PC-9 (cell line): ENCODE results near the gene SMIM9. TPM values are rescaled to one million over a fixed set of nuclear protein-coding genes. Genes with fewer than 3 reads are reported as not detected.

Experiments used
- BruUV-seq: library from RNA; stranded (reverse); fragments of 400-500 nt; replicated peaks from 2 replicates; lab custom pipeline; 2021; lab: Mats Ljungman, UMichigan
- CTCF ChIA-PET: fragments of 300-600 bp; sonication (Branson Sonifier 250); formaldehyde crosslinking; loops from one replicate; lab custom pipeline; 2022; ENCODE audit warnings: antibody characterized with exemption; lab: Charles Lee
- POLR2A ChIA-PET: fragments of 300-600 bp; sonication (Branson Sonifier 250); formaldehyde crosslinking; loops from one replicate; lab custom pipeline; 2022; ENCODE audit warnings: antibody characterized with exemption; ENCODE audit not compliant: unreplicated experiment; lab: Charles Lee
- DNase-seq, 2 experiments: peaks; one replicate each; pipeline versions ENCODE4 v3.0.0 to v3.0.0-alpha.2; 2015 to 2022; ENCODE audit warnings: mixed read lengths in 1 of 2
- H2AFZ ChIP-seq: fragments of 200-600 bp; sonication (generic); 2 replicates; pipeline ENCODE4 v1.8.1; 2017; ENCODE audit warnings: antibody characterized with exemption
- H3F3A ChIP-seq: fragments of 200-600 bp; sonication (generic); 2 replicates; pipeline ENCODE4 v1.8.1; 2017; ENCODE audit warnings: antibody characterized with exemption, mild to moderate bottlenecking, low read depth; ENCODE audit not compliant: insufficient read depth
- H3K27ac ChIP-seq: fragments of 200-600 bp; sonication (generic); 2 replicates; pipeline ENCODE4 v1.6.1; 2016; ENCODE audit warnings: mixed run types
- H3K27me3 ChIP-seq: fragments of 200-600 bp; sonication (generic); 2 replicates; pipeline ENCODE4 v1.6.1; 2016; ENCODE audit warnings: low read depth, mixed run types; ENCODE audit not compliant: insufficient read depth
- H3K36me3 ChIP-seq: fragments of 200-600 bp; sonication (generic); 2 replicates; pipeline ENCODE4 v1.6.1; 2016; ENCODE audit warnings: low read depth, mixed run types
- H3K4me1 ChIP-seq: fragments of 200-600 bp; sonication (generic); replicated peaks from 2 replicates; pipeline ENCODE4 v1.6.1; 2016; ENCODE audit warnings: mixed run types; ENCODE audit not compliant: insufficient read depth
- H3K4me2 ChIP-seq: fragments of 200-600 bp; sonication (generic); 2 replicates; pipeline ENCODE4 v1.6.1; 2017; ENCODE audit warnings: mixed run types
- H3K4me3 ChIP-seq: fragments of 200-600 bp; sonication (generic); 2 replicates; pipeline ENCODE4 v1.6.1; 2016; ENCODE audit warnings: mixed run types
- H3K79me2 ChIP-seq: fragments of 200-600 bp; sonication (generic); 2 replicates; pipeline ENCODE4 v1.6.1; 2017; ENCODE audit warnings: low read depth, mixed run types
- H3K9me2 ChIP-seq: fragments of 200-600 bp; sonication (generic); 2 replicates; pipeline ENCODE4 v1.8.1; 2017; ENCODE audit warnings: mild to moderate bottlenecking; ENCODE audit not compliant: insufficient read depth
- H3K9me3 ChIP-seq: fragments of 200-600 bp; sonication (generic); 2 replicates; pipeline ENCODE4 v1.8.1; 2016; ENCODE audit warnings: low read depth; ENCODE audit not compliant: insufficient read depth
- H4K20me1 ChIP-seq: fragments of 200-600 bp; sonication (generic); 2 replicates; pipeline ENCODE4 v1.8.1; 2017; ENCODE audit not compliant: insufficient read depth
- EZH2 ChIP-seq: fragments of 200-600 bp; sonication (generic); IDR thresholded peaks from 2 replicates; pipeline ENCODE4 v1.8.0; 2017; ENCODE audit warnings: antibody characterized with exemption, low read depth
- intact Hi-C: fragments of 100-400 bp; cut with micrococcal nuclease; formaldehyde crosslinking; loops from one replicate; pipeline ENCODE4 v1.10.0; 2022; ENCODE audit not compliant: unreplicated experiment
- total RNA-seq: library from RNA; stranded (reverse); gene quantifications from 2 replicates; pipeline ENCODE4 v1.2.3, GENCODE V29; 2021
- TF ChIP-seq, protein P1 (sequence below): fragments of 200-600 bp; sonication (generic); conservative IDR thresholded peaks from 2 replicates; pipeline ENCODE4 v1.6.1; 2017; ENCODE audit warnings: mixed run types, antibody characterized with exemption, mild to moderate bottlenecking, moderate library complexity

SMIM9 gene
- total RNA-seq, 1 experiment from 2014 or later: not detected

DNA sequence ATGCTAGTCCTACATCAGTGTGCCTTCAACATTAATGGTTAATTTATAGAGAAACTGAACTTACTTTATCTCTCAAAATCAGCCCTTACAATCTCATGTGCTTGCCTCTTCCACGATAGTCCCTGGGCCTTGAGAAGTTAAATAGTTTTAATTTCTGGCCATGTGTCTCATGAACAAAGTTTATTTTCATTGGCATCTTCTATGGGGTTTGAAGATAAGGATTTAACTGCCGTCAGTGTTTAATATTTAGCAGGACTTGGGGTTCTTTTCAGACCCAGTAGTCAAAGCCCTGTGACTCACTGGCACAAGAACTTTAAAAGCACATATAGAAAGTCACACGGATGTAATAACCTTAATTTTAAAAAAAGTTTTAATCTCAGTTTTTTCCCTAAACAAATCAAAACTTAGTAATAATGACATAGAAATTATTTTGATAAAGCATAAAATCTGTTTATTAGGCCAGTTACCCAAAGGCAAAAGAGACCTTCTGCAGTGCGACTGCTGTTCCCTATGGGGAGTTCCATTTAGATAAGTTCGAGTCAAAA is 19.1 kb downstream of the SMIM9 start:
- DNase-seq: no peak
- POLR2A ChIA-PET: no interaction called here
- H3K27me3 ChIP-seq: no peaks in the 10 kb centered on the region
- TF ChIP-seq, protein P1, sequence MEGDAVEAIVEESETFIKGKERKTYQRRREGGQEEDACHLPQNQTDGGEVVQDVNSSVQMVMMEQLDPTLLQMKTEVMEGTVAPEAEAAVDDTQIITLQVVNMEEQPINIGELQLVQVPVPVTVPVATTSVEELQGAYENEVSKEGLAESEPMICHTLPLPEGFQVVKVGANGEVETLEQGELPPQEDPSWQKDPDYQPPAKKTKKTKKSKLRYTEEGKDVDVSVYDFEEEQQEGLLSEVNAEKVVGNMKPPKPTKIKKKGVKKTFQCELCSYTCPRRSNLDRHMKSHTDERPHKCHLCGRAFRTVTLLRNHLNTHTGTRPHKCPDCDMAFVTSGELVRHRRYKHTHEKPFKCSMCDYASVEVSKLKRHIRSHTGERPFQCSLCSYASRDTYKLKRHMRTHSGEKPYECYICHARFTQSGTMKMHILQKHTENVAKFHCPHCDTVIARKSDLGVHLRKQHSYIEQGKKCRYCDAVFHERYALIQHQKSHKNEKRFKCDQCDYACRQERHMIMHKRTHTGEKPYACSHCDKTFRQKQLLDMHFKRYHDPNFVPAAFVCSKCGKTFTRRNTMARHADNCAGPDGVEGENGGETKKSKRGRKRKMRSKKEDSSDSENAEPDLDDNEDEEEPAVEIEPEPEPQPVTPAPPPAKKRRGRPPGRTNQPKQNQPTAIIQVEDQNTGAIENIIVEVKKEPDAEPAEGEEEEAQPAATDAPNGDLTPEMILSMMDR: no peak
- TF ChIP-seq EZH2: no peak
- no peak overlapping the region for H3K27ac ChIP-seq
- no peak overlapping the region for H2AFZ ChIP-seq
- no peaks in the 10 kb centered on the region for H4K20me1 ChIP-seq
- H3K9me2 ChIP-seq: no peaks in the 10 kb centered on the region
- CTCF ChIA-PET: no interaction called here
- no peaks in the 10 kb centered on the region for H3K36me3 ChIP-seq
- H3K4me2 ChIP-seq: no peak overlapping the region
- no peaks in the 10 kb centered on the region for H3K9me3 ChIP-seq
- intact Hi-C loops: no loop called here
- H3F3A ChIP-seq: no peaks in the 10 kb centered on the region
- no TSS peak for BruUV-seq
- H3K79me2 ChIP-seq: no peaks in the 10 kb centered on the region
- no peak overlapping the region for H3K4me3 ChIP-seq
- no peaks in the 10 kb centered on the region for H3K4me1 ChIP-seq

GRCh38 chrX:154813801-154814200 is 20.7 kb downstream of the SMIM9 start:
- no peak for DNase-seq
- Histone ChIP-seq H3K79me2 (no peaks in the 10 kb centered on the region), H2AFZ (no peak overlapping the region), H3K4me3 (no peak overlapping the region), H3K4me2 (no peak overlapping the region), H3K4me1 (no peaks in the 10 kb centered on the region), H3K9me2 (no peaks in the 10 kb centered on the region), H3K27ac (no peak overlapping the region), H3K9me3 (no peaks in the 10 kb centered on the region), H4K20me1 (no peaks in the 10 kb centered on the region), H3K27me3 (no peaks in the 10 kb centered on the region), H3F3A (no peaks in the 10 kb centered on the region), H3K36me3 (no peaks in the 10 kb centered on the region)
- BruUV-seq: no TSS peak
- POLR2A ChIA-PET: no interaction called here
- CTCF ChIA-PET: no interaction called here
- no peak for TF ChIP-seq EZH2
- TF ChIP-seq, protein P1: no peak
- intact Hi-C loops: no loop called here

- H3K79me2 ChIP-seq: no peaks in the 10 kb centered on the region
- H4K20me1 ChIP-seq: no peaks in the 10 kb centered on the region
- H3K4me3 ChIP-seq: no peak overlapping the region
- no peaks in the 10 kb centered on the region for H3F3A ChIP-seq
- intact Hi-C loops: no loop called here
- no peaks in the 10 kb centered on the region for H3K9me2 ChIP-seq
- TF ChIP-seq, protein P1: no peak
- no peak for TF ChIP-seq EZH2
- no peak overlapping the region for H2AFZ ChIP-seq
- peaks cover 3% of the 10 kb centered on the region; the same call in 1 of the 2 replicates for H3K27me3 ChIP-seq
- H3K9me3 ChIP-seq: no peaks in the 10 kb centered on the region
- no TSS peak for BruUV-seq
- H3K4me1 ChIP-seq: no peaks in the 10 kb centered on the region
- DNase-seq: no peak
- H3K27ac ChIP-seq: no peak overlapping the region
- ChIA-PET POLR2A (no interaction called here), CTCF (interaction anchor here (0.6 to 0.7 kb wide), 2 partner anchors 30 to 206 kb away, joined by 3 read pairs; no protein-coding TSS in a partner anchor)
- no peaks in the 10 kb centered on the region for H3K36me3 ChIP-seq
- H3K4me2 ChIP-seq: no peak overlapping the region
Measured at GRCh38 chrX:154812341-154813101, 21.9 kb downstream of the SMIM9 start.
